Myocyte (in vitro differentiated cells): ENCODE data around the gene COBL. TPM values are rescaled to one million over a fixed set of nuclear protein-coding genes. Genes with fewer than 3 reads are reported as not detected.
A peak's percentile ranks its signal among the peaks of the same experiment; 100 is the strongest.

Experiments used
- DNase-seq: peaks from one replicate; pipeline ENCODE4 v3.0.0-alpha.2; 2012; ENCODE audit warnings: low read depth
- polyA plus RNA-seq: library from polyadenylated mRNA; unstranded; fragments of >200 nt; gene quantifications from one replicate; pipeline ENCODE4 v1.2.1, GENCODE V29; 2012; ENCODE audit warnings: missing spikeins
- total RNA-seq: library from RNA; depleted of rRNA; stranded (reverse); fragments of >200 nt; gene quantifications from 2 replicates; pipeline ENCODE4 v1.2.3, GENCODE V29; 2014

The COBL gene, protein sequence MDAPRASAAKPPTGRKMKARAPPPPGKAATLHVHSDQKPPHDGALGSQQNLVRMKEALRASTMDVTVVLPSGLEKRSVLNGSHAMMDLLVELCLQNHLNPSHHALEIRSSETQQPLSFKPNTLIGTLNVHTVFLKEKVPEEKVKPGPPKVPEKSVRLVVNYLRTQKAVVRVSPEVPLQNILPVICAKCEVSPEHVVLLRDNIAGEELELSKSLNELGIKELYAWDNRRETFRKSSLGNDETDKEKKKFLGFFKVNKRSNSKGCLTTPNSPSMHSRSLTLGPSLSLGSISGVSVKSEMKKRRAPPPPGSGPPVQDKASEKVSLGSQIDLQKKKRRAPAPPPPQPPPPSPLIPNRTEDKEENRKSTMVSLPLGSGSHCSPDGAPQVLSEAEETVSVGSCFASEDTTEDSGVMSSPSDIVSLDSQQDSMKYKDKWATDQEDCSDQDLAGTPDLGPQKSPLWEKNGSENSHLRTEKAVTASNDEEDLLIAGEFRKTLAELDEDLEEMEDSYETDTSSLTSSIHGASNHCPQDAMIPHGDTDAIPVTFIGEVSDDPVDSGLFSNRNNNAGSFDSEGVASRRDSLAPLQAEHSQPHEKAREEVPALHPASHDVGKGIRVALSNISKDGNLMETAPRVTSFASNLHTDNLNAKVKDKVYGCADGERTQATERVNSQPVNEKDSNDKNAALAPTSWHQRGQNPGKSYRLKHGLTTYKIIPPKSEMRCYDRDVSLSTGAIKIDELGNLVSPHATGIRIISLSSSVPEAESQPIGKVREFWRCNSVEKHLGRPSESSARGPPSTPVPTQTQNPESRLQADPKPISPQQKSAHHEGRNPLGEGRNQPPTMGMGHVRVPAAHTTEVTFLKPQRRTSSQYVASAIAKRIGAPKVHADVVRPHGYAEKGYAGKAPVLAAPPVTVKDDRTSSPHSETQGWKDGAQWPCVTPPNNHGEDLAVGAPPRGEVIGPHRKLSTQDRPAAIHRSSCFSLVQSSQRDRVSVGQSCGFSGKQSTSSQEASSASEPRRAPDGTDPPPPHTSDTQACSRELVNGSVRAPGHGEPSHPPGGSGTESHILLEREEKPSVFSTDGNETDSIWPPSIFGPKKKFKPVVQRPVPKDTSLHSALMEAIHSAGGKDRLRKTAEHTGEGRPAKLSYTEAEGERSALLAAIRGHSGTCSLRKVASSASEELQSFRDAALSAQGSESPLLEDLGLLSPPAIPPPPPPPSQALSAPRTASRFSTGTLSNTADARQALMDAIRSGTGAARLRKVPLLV
- total RNA-seq: 52.6 and 59.9 TPM in 2 replicates
- 27.4 TPM for polyA plus RNA-seq

GRCh38 chr7:51316666-51317581 is at the start of gene COBL:
TSS of gene COBL (minus strand) at chr7:51316809. CDS start at chr7:51316633, 176 bp downstream.
- DNase-seq: peak; percentile 43

- no peak for DNase-seq
Measured at GRCh38 chr7:51366172-51366728, 49.6 kb upstream of the COBL start.

DNA sequence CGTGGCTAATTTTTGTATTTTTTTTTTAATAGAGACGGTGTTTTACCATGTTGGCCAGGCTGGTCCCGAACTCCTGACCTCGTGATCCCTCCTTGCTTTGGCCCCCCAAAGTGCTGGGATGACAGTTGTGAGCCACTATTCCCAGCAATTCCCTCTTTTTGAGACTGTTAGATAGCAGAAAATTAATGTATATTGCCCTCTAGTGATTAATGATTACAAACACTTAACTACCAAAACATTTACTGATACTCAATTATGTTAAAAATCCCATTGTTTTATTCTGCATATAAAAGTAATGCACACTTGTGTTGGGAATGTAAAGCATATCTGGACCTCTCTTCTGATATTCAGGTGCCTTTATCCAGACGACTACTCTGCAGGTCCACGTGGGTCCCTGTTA is 41.2 kb upstream of the COBL start:
- DNase-seq: no peak

- no peak for DNase-seq
Measured at GRCh38 chr7:51356849-51357516, 40.4 kb upstream of the COBL start.

DNA sequence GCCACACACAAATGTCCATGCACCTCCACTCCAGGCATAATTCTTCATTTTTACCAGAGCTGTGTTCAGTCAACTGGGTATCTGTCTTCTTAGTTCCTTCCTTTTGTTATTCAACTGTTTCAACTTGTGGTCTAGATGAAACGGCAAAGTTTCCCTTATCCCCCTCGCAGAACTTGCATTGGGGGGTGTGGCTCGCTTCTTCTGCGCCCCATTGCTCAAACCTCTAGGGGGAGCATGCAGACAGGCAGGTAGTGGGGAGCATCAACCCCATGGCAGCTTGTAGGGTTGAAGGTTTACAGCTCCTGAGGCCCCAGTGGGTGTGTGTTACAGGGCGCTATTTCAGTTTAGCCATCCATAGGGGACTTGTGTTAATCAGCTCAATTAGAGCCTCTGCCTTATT is 38.3 kb upstream of the COBL start:
- no peak for DNase-seq

GRCh38 chr7:51354434-51354833 is 37.8 kb upstream of the COBL start:
- DNase-seq: no peak

- peak; percentile 36 for DNase-seq
Measured at GRCh38 chr7:51352174-51353100, 35.8 kb upstream of the COBL start.

DNA sequence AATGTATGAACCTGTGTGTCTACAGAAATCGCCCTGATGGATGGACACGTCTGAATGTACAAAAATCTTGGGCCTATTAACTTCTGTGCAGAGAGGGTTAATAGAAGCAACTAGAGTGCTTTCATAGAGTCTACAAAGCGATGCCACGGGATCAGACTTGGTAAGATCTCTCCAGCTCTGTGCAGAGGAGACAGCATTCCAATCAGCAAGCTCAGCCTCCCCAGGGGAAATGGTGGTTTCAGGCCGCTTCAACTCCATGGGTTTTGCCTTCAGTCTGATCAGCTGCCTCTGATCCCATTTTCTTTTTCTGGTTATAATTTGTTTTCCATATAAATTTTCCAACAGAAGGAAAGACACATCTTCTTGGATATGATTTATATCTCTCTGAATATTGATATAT is 35.1 kb upstream of the COBL start:
- DNase-seq: peak; percentile 92

DNA sequence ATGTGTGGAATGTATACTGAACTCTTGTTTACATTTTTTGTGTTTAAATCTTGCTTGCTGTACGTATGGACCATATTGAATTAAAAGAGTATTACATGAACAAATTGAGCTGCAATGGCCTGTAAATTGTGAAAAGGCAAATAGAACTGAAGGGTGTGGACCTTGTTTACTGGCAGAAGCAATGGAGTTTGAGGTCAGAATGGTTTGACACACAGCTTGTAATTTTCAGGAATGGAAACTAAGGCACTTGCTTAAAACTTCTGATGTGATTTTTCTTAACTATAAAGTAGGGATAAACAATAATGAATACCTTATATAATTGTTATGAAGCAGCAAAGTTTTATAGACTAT is 33.9 kb upstream of the COBL start:
- no peak for DNase-seq

DNA sequence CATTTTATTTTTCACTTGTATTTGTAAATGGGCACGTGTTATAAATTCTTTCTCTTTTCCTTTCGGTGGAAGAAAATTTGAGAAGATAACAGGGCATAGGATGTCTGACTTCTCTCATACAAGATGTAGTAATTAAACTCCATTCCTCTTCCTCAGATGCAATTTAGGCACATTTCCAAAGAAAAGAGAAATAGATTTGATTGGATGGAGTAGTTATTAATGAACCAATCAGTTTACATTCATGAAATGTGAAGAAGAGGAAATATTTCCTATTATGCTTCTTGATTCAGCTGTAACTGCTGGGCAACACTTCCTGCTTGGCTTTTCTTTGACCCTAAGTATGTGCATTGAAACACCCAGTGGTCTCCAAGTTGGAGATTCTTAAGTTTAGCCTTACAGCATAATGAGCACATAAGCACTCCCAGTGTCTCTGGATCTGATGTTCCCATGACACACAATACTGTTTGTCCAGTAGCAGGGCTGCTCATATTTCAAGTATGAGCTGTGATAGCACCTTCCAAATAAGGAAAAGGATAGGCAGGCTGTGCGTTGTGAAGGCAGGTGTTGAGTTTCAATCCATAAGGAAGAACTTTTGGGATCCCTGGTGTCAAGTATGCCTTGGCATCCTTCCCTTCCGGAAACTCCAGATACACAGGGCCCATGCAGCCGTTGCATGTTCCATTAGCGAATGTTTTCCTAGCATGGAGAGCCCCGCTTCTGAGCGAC is 33.4 kb upstream of the COBL start:
- peak; percentile 79 for DNase-seq

DNA sequence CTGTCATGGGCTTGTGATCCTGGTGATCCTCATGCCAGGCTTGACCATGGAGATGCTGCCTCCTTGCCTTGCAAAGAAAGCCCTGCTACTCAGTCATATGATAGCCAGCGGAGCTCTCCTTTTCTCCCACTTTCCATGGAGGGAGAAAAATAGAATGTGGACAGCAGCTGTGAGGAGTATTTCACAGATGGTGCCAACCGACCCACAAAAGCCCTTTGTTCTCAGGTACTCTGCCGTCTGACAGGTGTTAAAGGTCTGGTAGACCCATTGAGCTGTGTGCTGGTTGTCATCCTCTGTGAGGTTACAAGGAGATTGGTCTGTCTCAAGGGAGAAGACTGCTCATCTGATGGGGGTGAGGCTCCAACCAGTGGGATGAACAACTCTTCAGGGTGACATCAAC is 29.5 kb upstream of the COBL start:
- peak; percentile 77 for DNase-seq

- peak; percentile 34 for DNase-seq
Measured at GRCh38 chr7:51344406-51345138, 28.0 kb upstream of the COBL start.

DNA sequence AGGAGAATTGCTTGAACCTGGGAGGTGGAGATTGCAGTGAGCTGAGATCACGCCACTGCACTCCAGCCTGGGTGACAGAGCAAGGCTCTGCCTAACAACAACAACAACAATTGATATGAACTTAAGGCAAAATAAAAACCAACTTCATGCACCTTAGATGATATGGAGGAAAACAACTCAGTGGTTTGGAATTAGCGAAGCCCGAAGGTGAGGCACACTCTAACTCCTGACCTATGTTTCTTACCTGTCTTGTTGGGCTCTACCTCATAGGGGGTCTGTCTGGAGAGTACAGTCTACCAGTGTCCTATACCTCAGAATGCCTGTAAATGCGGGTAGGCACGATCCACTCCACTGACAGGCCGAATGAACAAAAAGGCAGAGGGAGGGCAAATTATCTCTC is 24.3 kb upstream of the COBL start:
- no peak for DNase-seq

DNA sequence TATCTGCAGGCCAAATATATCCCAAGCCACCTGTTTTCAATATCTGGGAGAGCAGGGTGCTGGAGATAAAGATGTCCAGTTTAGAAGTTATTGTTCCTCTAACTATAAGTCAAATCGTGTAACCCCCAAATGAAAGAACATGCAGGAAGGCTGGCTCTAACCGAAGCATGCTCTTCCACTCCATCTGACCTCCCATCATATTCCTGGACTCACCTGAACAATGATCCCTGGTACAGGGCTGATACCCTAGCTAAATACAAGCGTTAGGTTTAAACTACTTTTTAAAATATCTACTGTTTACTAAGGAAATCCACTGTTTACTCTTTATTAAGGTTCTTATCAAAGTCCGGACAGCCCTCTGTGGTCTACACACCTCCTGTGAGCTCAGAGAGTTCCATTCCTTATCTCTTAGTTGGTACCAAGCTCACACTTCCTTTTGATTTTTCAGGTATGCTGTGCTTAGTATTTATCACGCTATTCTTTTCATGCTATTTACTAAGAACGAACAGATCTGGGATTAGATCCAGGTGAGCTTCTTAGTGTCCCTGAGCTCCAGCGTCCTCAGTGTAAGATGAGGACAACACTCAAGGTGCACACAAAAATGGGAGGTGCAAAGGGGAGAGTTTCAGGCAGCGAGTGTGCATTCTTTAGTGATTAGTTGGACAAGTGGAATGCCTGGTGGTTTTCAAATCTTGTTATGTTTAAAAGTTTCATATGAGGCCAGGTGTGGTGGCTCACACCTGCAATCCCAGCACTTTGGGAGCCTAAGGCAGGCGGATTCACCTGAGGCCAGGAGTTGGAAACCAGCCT is 23.6 kb upstream of the COBL start:
- no peak for DNase-seq

DNA sequence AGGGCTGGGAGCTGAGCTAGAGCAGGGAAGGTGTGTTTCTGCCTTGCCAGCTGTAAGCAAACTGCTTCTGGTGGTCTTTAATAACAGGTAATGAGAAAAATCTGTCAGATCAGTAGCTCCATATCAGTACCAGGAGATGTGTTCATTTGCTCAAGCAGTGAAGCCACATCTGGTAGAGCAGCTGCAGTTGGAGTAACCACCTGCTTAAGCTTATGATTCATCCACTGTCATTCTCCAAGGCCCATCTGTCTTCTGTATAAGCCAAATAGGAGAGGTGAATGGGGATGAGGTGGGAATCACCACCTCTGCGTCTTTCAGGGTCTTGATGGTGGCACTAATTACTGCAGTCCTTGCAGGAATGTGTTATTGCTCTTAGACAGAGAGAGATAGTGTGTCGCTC is 18.4 kb upstream of the COBL start:
- peak; percentile 33 for DNase-seq

DNA sequence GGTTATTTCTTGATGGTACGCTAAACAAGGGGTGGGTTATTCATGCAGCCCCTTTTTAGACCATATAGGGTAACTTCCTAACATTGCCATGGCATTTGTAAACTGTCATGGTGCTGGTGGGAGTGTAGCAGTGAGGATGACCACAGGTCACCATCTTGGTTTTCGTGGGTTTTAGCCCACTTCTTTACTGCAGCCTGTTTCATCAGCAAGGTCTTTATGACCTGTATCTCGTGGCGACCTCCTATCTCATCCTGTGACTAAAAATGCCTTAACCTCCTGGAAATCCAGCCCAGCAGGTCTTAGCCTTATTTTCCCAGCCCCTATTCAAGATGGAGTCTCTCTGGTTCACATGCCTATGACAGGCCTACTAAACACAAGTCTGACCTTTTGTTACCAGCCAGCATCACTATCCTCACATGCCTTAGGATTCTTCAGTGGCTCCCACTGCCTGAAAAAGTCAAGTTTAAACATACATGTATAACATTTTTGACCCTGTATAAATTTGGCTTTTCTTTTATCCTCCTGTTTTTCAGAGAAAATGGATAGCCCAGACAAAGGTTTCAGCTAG is 13.2 kb upstream of the COBL start:
- no peak for DNase-seq
